HL-60 (cell line): ENCODE results near the gene MTPN.

Experiments used
- DNase-seq, 2 experiments: peaks; one replicate each; pipeline ENCODE4 v3.0.0-alpha.2; 2010 to 2020; ENCODE audit warnings: low read depth in 1 of 2, low spot score in 1 of 2
- H3K27ac ChIP-seq: fragments of 250-450 bp; sonication (Bioruptor Pico); replicated peaks from 2 replicates; pipeline ENCODE4 v1.5.1; 2020; ENCODE audit warnings: mild to moderate bottlenecking, moderate library complexity
- H3K27me3 ChIP-seq: fragments of 250-450 bp; sonication (Bioruptor Pico); 2 replicates; pipeline ENCODE4 v1.5.1; 2021; ENCODE audit warnings: mild to moderate bottlenecking, moderate library complexity; ENCODE audit not compliant: insufficient read depth, poor library complexity, severe bottlenecking
- H3K4me3 ChIP-seq: replicated peaks from 2 replicates; pipeline ENCODE4 v1.5.1; 2011; ENCODE audit warnings: mild to moderate bottlenecking, control low read depth, low read length; ENCODE audit not compliant: insufficient read depth
- CTCF ChIP-seq: IDR thresholded peaks from one replicate; pipeline ENCODE4 v1.5.1; 2011; ENCODE audit warnings: low read length, control low read depth, inconsistent platforms; ENCODE audit not compliant: insufficient read depth
- GABPA ChIP-seq: IDR thresholded peaks from 2 replicates; pipeline ENCODE4 v1.6.1; 2012; ENCODE audit warnings: low read depth
- POLR2AphosphoS5 ChIP-seq: IDR thresholded peaks from 2 replicates; pipeline ENCODE4 v1.6.1; 2012; ENCODE audit warnings: low read depth
- REST ChIP-seq: IDR thresholded peaks from 2 replicates; pipeline ENCODE4 v1.6.1; 2012; ENCODE audit warnings: low read depth; ENCODE audit not compliant: insufficient replicate concordance
- SPI1 ChIP-seq: IDR thresholded peaks from 2 replicates; pipeline ENCODE4 v1.6.1; 2012; ENCODE audit warnings: low read depth, mild to moderate bottlenecking, borderline replicate concordance

Gene MTPN

GRCh38 chr7:135898226-135898625 is 78.9 kb downstream of the MTPN start:
- DNase-seq, result no peak
- Histone ChIP-seq H3K4me3 (no peak overlapping the region), H3K27me3 (no peaks in the 10 kb centered on the region), H3K27ac (no peak overlapping the region)
- TF ChIP-seq SPI1 (no peak), CTCF (no peak), GABPA (no peak), POLR2AphosphoS5 (no peak)

GRCh38 chr7:135894816-135895215 is 82.3 kb downstream of the MTPN start:
- no peak for DNase-seq
- TF ChIP-seq POLR2AphosphoS5 (no peak), CTCF (no peak), REST (no peak), GABPA (no peak), SPI1 (no peak)
- H3K4me3 ChIP-seq, result no peak overlapping the region
- H3K27me3 ChIP-seq, result no peaks in the 10 kb centered on the region
- no peak overlapping the region for H3K27ac ChIP-seq

- Histone ChIP-seq H3K27ac (no peak overlapping the region), H3K4me3 (no peak overlapping the region), H3K27me3 (no peaks in the 10 kb centered on the region)
- TF ChIP-seq SPI1 (no peak), GABPA (no peak), REST (no peak), CTCF (no peak), POLR2AphosphoS5 (no peak)
- DNase-seq, result no peak
Measured at GRCh38 chr7:135889823-135890222, 87.3 kb downstream of the MTPN start.

GRCh38 chr7:135888740-135889139 is 88.4 kb downstream of the MTPN start:
- DNase-seq, result no peak
- TF ChIP-seq CTCF (no peak), REST (no peak), SPI1 (no peak), GABPA (no peak), POLR2AphosphoS5 (no peak)
- Histone ChIP-seq H3K4me3 (no peak overlapping the region), H3K27ac (no peak overlapping the region), H3K27me3 (no peaks in the 10 kb centered on the region)
